K562 (cell line): Measurements from ENCODE around the gene VPS16. TPM values are rescaled to one million over a fixed set of nuclear protein-coding genes. Genes with fewer than 3 reads are reported as not detected.

ENCODE experiments used
- ATAC-seq: fragments of 200-7000 bp; cut with Tn5 transposase; 3 replicates; pipeline ENCODE4 v1.9.1; 2020; ENCODE audit warnings: moderate library complexity
- BruUV-seq: library from RNA; stranded (reverse); fragments of 400-500 nt; replicated peaks from 2 replicates; lab custom pipeline; 2021; lab: Mats Ljungman, UMichigan
- CTCF ChIA-PET: fragments of 300-600 bp; formaldehyde crosslinking; extraction: SDS; loops from one replicate; lab custom pipeline; 2021; ENCODE audit warnings: low intra/inter-chr PET ratio; lab: Yijun Ruan, JAX
- POLR2A ChIA-PET: fragments of 300-600, 350-650 bp; sonication (Branson Sonifier 250); formaldehyde crosslinking; extraction: SDS; loops from one replicate; lab custom pipeline; 2021; ENCODE audit warnings: antibody characterized with exemption, inconsistent platforms; lab: Yijun Ruan, JAX
- DNase-seq, 4 experiments: peaks; one replicate each; pipeline versions ENCODE4 v3.0.0 to v3.0.0-alpha.2; 2011 to 2018; ENCODE audit warnings: low spot score in 3 of 4, mixed read lengths in 3 of 4; ENCODE audit errors: extremely low read depth in 1 of 4
- FAIRE-seq: peaks from 2 replicates; lab custom pipeline; 2011; peaks lifted over from hg19 to GRCh38; lab: Jason Lieb, UNC
- H2AFZ ChIP-seq: 2 replicates; pipeline ENCODE4 v1.6.0; 2011; ENCODE audit warnings: low read depth, low read length, control low read depth, inconsistent platforms
- H3K27ac ChIP-seq: fragments of 200-600 bp; 3 replicates; pipeline ENCODE4 v1.8.0; 2011; ENCODE audit warnings: low read depth, mild to moderate bottlenecking, control low read depth, inconsistent platforms, low read length, moderate library complexity, mixed read lengths; ENCODE audit errors: extremely low read depth
- H3K27me3 ChIP-seq, 2 experiments: fragments of 300-600 bp in 1 of 2; 2 replicates in 1 of 2; 3 replicates in 1 of 2; pipeline versions ENCODE4 v1.6.0 to v1.8.0; 2011; ENCODE audit warnings: inconsistent platforms in 2 of 2, low read length in 2 of 2, mild to moderate bottlenecking in 1 of 2, mixed read lengths in 1 of 2, moderate library complexity in 1 of 2; ENCODE audit not compliant: control insufficient read depth in 2 of 2, insufficient read depth in 2 of 2
- H3K36me3 ChIP-seq: fragments of 300-600 bp; 3 replicates; pipeline ENCODE4 v1.8.0; 2011; ENCODE audit warnings: mild to moderate bottlenecking, low read length, inconsistent platforms; ENCODE audit not compliant: control insufficient read depth, insufficient read depth
- H3K4me1 ChIP-seq, 2 experiments: fragments of 200-600 bp in 1 of 2; replicated peaks in 1 of 2; 2 replicates in 1 of 2; 3 replicates in 1 of 2; pipeline versions ENCODE4 v1.5.1 to v1.8.0; 2011; ENCODE audit warnings: inconsistent platforms in 2 of 2, low read length in 2 of 2, mild to moderate bottlenecking in 1 of 2, mixed read lengths in 1 of 2, moderate library complexity in 1 of 2; ENCODE audit not compliant: control insufficient read depth in 2 of 2, insufficient read depth in 2 of 2
- H3K4me2 ChIP-seq: 2 replicates; pipeline ENCODE4 v1.6.1; 2011; ENCODE audit warnings: low read length, control low read depth, inconsistent platforms, mixed read lengths; ENCODE audit not compliant: insufficient read depth
- H3K4me3 ChIP-seq: fragments of 200-600 bp; sonication (generic), shearing (Covaris generic); 2 replicates; pipeline ENCODE4 v1.5.1; 2016; ENCODE audit warnings: control low read depth, inconsistent platforms
- H3K79me2 ChIP-seq: fragments of 200-600 bp; 3 replicates; pipeline ENCODE4 v1.8.0; 2011; ENCODE audit warnings: low read length, inconsistent platforms; ENCODE audit not compliant: control insufficient read depth, insufficient read depth
- H3K9ac ChIP-seq, 2 experiments: 2 replicates each; pipeline versions ENCODE4 v1.6.0 to v1.6.1; 2011; ENCODE audit warnings: low read depth in 2 of 2, low read length in 2 of 2, control low read depth in 1 of 2, inconsistent platforms in 1 of 2, mild to moderate bottlenecking in 1 of 2, mixed read lengths in 1 of 2; ENCODE audit not compliant: insufficient read depth in 1 of 2
- H3K9me1 ChIP-seq: one replicate; pipeline ENCODE4 v1.6.0; 2011; ENCODE audit warnings: inconsistent platforms, mild to moderate bottlenecking, low read length, moderate library complexity; ENCODE audit not compliant: control insufficient read depth, insufficient read depth
- H3K9me3 ChIP-seq: replicated peaks from 2 replicates; pipeline ENCODE4 v1.5.1; 2011; ENCODE audit warnings: low read depth, low read length, inconsistent platforms; ENCODE audit not compliant: control insufficient read depth, insufficient read depth
- H4K20me1 ChIP-seq: replicated peaks from 2 replicates; pipeline ENCODE4 v1.6.1; 2011; ENCODE audit warnings: low read length, inconsistent platforms, mixed read lengths; ENCODE audit not compliant: control insufficient read depth, insufficient read depth
- CHD1 ChIP-seq: fragments of 200-600 bp; sonication (generic); IDR thresholded peaks from one replicate; pipeline ENCODE4 v1.6.1; 2012; ENCODE audit warnings: mild to moderate bottlenecking, moderate library complexity, low read length, inconsistent platforms
- KHSRP ChIP-seq: fragments of 450-650 bp; IDR thresholded peaks from 2 replicates; pipeline ENCODE4 v1.6.1; 2017
- ZZZ3 ChIP-seq: fragments of 450-650 bp; IDR thresholded peaks from 2 replicates; pipeline ENCODE4 v1.6.1; 2016; ENCODE audit warnings: antibody characterized with exemption, mild to moderate bottlenecking, moderate library complexity
- WGBS: fragments of 100-300 bp; shearing (Covaris generic); methylation state at CpG from one replicate; pipeline ENCODE4 v1.1.6; 2016; ENCODE audit warnings: low coverage, mixed read lengths; ENCODE audit not compliant: insufficient coverage; ENCODE audit errors: missing lambda C conversion rate; 5-methylcytosine and 5-hydroxymethylcytosine counted together
- in situ Hi-C: fragments of 300-500 bp; cut with MboI; formaldehyde crosslinking; loops from 4 replicates; pipeline ENCODE4 v1.15.0; 2018; ENCODE audit warnings: inconsistent platforms, mixed read lengths
- intact Hi-C: fragments of 100-400 bp; cut with micrococcal nuclease; formaldehyde crosslinking; loops from 2 replicates; pipeline ENCODE4 v1.14.2; 2022
- polyA plus RNA-seq, 8 experiments: library from polyadenylated mRNA; depleted of rRNA in 4 of 8; stranded (reverse) in 5 of 8; unstranded in 3 of 8; fragments of >200 nt; fragmentation: Nextera tagmentation in 2 of 8; fragmentation: Illumina TruSeq in 1 of 8; extraction: Ambion mirVana in 2 of 8; extraction: Trizol in 1 of 8; gene quantifications; 2 replicates each; pipeline versions ENCODE4 v1.2.1 to v1.2.3, GENCODE V29; 2011 to 2014; ENCODE audit warnings: inconsistent platforms in 1 of 8, missing spikeins in 1 of 8
- total RNA-seq, 7 experiments: library from RNA; depleted of rRNA in 6 of 7; stranded (reverse); fragments of >200 nt in 6 of 7; fragmentation: Illumina TruSeq in 2 of 7; extraction: Trizol in 2 of 7; gene quantifications; 2 replicates each; pipeline versions ENCODE4 v1.2.1 to v1.2.3, GENCODE V29; 2011 to 2021; ENCODE audit warnings: low replicate concordance in 1 of 7
- TF ChIP-seq, protein P1 (sequence below): fragments of 450-650 bp; formaldehyde crosslinking; IDR thresholded peaks from 2 replicates; pipeline ENCODE4 v1.4.0; 2020; ENCODE audit warnings: mild to moderate bottlenecking, mixed read lengths
- TF ChIP-seq, protein P2 (sequence below), 2 experiments: fragments of 450-650 bp in 1 of 2; sonication (generic) in 1 of 2; formaldehyde crosslinking in 1 of 2; IDR thresholded peaks in 1 of 2; conservative IDR thresholded peaks in 1 of 2; 2 replicates each; pipeline versions ENCODE4 v1.6.1 to v1.8.1; 2016 to 2023; ENCODE audit warnings: mild to moderate bottlenecking in 2 of 2, moderate library complexity in 2 of 2, inconsistent platforms in 1 of 2, missing genetic modification reagents in 1 of 2
- TF ChIP-seq, protein P3 (sequence below): fragments of 450-650 bp; IDR thresholded peaks from 2 replicates; pipeline ENCODE4 v1.6.1; 2016; ENCODE audit warnings: mild to moderate bottlenecking, moderate library complexity

VPS16 gene
- total and polyA plus RNA-seq, 9 of the 15 experiments (the other 6 are each of a cell fraction or from before 2014, with no cell fraction given), result 6.8 to 24.7 (median 14.0) TPM

DNA sequence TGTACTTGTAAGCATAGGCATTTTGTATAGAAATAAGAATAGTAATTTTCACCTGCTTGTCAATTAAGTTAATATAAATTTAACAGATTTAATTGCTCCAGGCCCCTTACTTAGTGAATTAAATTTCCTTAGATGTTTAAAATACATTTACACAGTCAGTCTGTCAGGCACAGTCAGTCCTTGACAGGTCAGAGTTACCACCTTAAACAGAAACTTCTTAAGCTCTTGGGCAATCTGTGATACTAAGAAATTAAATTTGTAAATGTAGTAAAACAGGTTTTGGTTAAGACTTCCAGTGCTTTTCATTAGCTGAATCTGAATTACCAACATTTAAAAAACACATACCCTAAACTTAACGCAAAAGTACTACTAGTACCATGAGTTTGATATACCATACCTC is 48.7 kb downstream of the VPS16 start:
- H3K27me3 ChIP-seq, result no peaks in the 10 kb centered on the region
- H3K79me2 ChIP-seq, result peaks cover 97% of the 10 kb centered on the region
- H3K36me3 ChIP-seq, result peaks cover 13% of the 10 kb centered on the region
- no peak for FAIRE-seq
- no peak overlapping the region for H3K9ac ChIP-seq
- peaks cover 12 to 35% of the 10 kb centered on the region in 2 experiments for H3K4me1 ChIP-seq
- no peak overlapping the region for H3K4me3 ChIP-seq
- ChIA-PET CTCF (no interaction called here), POLR2A (interaction anchor here (1.0 to 1.1 kb wide), 2 partner anchors 12 to 22 kb away, joined by 4 read pairs; no protein-coding TSS in a partner anchor)
- no peak for ATAC-seq
- in situ Hi-C loops (no loop called here), intact Hi-C loops (no loop called here)
- peaks cover 3% of the 10 kb centered on the region for H3K9me1 ChIP-seq
- no TSS peak for BruUV-seq
- H4K20me1 ChIP-seq, result no peaks in the 10 kb centered on the region
- 80% methylated on average over 1 of the region's 1 CpG for WGBS
- peak overlapping the region; percentile 24; the same call in 1 of the 3 replicates for H3K27ac ChIP-seq
- H2AFZ ChIP-seq, result no peak overlapping the region
- no peak for DNase-seq
- 0 out of 2 replicates have a peak, but pooled peaks cover 2% of the 10 kb centered on the region for H3K9me3 ChIP-seq
- H3K4me2 ChIP-seq, result no peak overlapping the region
- no peak for TF ChIP-seq CHD1
- TF ChIP-seq, protein P1, sequence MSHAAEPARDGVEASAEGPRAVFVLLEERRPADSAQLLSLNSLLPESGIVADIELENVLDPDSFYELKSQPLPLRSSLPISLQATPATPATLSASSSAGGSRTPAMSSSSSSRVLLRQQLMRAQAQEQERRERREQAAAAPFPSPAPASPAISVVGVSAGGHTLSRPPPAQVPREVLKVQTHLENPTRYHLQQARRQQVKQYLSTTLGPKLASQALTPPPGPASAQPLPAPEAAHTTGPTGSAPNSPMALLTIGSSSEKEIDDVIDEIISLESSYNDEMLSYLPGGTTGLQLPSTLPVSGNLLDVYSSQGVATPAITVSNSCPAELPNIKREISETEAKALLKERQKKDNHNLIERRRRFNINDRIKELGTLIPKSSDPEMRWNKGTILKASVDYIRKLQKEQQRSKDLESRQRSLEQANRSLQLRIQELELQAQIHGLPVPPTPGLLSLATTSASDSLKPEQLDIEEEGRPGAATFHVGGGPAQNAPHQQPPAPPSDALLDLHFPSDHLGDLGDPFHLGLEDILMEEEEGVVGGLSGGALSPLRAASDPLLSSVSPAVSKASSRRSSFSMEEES (CRISPR knock-in tag), result no peak
- no peak for TF ChIP-seq KHSRP
- TF ChIP-seq, protein P2, sequence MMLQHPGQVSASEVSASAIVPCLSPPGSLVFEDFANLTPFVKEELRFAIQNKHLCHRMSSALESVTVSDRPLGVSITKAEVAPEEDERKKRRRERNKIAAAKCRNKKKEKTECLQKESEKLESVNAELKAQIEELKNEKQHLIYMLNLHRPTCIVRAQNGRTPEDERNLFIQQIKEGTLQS (IDR thresholded peaks at IDR 0.05), result no peak
- TF ChIP-seq, protein P2 (CRISPR knock-in tag; conservative IDR thresholded peaks at IDR 0.05), result no peak
- TF ChIP-seq ZZZ3, result no peak
- TF ChIP-seq, protein P3, sequence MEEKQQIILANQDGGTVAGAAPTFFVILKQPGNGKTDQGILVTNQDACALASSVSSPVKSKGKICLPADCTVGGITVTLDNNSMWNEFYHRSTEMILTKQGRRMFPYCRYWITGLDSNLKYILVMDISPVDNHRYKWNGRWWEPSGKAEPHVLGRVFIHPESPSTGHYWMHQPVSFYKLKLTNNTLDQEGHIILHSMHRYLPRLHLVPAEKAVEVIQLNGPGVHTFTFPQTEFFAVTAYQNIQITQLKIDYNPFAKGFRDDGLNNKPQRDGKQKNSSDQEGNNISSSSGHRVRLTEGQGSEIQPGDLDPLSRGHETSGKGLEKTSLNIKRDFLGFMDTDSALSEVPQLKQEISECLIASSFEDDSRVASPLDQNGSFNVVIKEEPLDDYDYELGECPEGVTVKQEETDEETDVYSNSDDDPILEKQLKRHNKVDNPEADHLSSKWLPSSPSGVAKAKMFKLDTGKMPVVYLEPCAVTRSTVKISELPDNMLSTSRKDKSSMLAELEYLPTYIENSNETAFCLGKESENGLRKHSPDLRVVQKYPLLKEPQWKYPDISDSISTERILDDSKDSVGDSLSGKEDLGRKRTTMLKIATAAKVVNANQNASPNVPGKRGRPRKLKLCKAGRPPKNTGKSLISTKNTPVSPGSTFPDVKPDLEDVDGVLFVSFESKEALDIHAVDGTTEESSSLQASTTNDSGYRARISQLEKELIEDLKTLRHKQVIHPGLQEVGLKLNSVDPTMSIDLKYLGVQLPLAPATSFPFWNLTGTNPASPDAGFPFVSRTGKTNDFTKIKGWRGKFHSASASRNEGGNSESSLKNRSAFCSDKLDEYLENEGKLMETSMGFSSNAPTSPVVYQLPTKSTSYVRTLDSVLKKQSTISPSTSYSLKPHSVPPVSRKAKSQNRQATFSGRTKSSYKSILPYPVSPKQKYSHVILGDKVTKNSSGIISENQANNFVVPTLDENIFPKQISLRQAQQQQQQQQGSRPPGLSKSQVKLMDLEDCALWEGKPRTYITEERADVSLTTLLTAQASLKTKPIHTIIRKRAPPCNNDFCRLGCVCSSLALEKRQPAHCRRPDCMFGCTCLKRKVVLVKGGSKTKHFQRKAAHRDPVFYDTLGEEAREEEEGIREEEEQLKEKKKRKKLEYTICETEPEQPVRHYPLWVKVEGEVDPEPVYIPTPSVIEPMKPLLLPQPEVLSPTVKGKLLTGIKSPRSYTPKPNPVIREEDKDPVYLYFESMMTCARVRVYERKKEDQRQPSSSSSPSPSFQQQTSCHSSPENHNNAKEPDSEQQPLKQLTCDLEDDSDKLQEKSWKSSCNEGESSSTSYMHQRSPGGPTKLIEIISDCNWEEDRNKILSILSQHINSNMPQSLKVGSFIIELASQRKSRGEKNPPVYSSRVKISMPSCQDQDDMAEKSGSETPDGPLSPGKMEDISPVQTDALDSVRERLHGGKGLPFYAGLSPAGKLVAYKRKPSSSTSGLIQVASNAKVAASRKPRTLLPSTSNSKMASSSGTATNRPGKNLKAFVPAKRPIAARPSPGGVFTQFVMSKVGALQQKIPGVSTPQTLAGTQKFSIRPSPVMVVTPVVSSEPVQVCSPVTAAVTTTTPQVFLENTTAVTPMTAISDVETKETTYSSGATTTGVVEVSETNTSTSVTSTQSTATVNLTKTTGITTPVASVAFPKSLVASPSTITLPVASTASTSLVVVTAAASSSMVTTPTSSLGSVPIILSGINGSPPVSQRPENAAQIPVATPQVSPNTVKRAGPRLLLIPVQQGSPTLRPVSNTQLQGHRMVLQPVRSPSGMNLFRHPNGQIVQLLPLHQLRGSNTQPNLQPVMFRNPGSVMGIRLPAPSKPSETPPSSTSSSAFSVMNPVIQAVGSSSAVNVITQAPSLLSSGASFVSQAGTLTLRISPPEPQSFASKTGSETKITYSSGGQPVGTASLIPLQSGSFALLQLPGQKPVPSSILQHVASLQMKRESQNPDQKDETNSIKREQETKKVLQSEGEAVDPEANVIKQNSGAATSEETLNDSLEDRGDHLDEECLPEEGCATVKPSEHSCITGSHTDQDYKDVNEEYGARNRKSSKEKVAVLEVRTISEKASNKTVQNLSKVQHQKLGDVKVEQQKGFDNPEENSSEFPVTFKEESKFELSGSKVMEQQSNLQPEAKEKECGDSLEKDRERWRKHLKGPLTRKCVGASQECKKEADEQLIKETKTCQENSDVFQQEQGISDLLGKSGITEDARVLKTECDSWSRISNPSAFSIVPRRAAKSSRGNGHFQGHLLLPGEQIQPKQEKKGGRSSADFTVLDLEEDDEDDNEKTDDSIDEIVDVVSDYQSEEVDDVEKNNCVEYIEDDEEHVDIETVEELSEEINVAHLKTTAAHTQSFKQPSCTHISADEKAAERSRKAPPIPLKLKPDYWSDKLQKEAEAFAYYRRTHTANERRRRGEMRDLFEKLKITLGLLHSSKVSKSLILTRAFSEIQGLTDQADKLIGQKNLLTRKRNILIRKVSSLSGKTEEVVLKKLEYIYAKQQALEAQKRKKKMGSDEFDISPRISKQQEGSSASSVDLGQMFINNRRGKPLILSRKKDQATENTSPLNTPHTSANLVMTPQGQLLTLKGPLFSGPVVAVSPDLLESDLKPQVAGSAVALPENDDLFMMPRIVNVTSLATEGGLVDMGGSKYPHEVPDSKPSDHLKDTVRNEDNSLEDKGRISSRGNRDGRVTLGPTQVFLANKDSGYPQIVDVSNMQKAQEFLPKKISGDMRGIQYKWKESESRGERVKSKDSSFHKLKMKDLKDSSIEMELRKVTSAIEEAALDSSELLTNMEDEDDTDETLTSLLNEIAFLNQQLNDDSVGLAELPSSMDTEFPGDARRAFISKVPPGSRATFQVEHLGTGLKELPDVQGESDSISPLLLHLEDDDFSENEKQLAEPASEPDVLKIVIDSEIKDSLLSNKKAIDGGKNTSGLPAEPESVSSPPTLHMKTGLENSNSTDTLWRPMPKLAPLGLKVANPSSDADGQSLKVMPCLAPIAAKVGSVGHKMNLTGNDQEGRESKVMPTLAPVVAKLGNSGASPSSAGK, result no peak
